H9 (cell line): Measurements from ENCODE around the gene LEKR1. TPM values are rescaled to one million over a fixed set of nuclear protein-coding genes. Genes with fewer than 3 reads are reported as not detected.

Source experiments
- DNase-seq: peaks from one replicate; pipeline ENCODE4 v3.0.0-alpha.2; 2017
- H2AFZ ChIP-seq: one replicate; pipeline ENCODE4 v1.6.1; 2013; ENCODE audit warnings: mild to moderate bottlenecking, low read length, control low read depth, moderate library complexity
- H2AK5ac ChIP-seq: 2 replicates; pipeline ENCODE4 v1.6.1; 2013; ENCODE audit warnings: low read length, control low read depth, mixed read lengths; ENCODE audit not compliant: insufficient read length
- H2BK120ac ChIP-seq: one replicate; pipeline ENCODE4 v1.6.1; 2013; ENCODE audit warnings: low read depth, mild to moderate bottlenecking, low read length, control low read depth, inconsistent platforms; ENCODE audit not compliant: poor library complexity, severe bottlenecking
- H2BK12ac ChIP-seq: 2 replicates; pipeline ENCODE4 v1.6.1; 2013; ENCODE audit warnings: low read length, control low read depth, mixed read lengths, low read depth; ENCODE audit not compliant: insufficient read length
- H2BK15ac ChIP-seq: 2 replicates; pipeline ENCODE4 v1.6.1; 2013; ENCODE audit warnings: low read depth, low read length, control low read depth
- H2BK20ac ChIP-seq: one replicate; pipeline ENCODE4 v1.6.1; 2013; ENCODE audit warnings: low read depth, mild to moderate bottlenecking, low read length, control low read depth, inconsistent platforms; ENCODE audit not compliant: poor library complexity, severe bottlenecking
- H2BK5ac ChIP-seq: 2 replicates; pipeline ENCODE4 v1.6.1; 2013; ENCODE audit warnings: low read length, control low read depth, mixed read lengths; ENCODE audit not compliant: insufficient read length
- H3K14ac ChIP-seq: 2 replicates; pipeline ENCODE4 v1.6.1; 2013; ENCODE audit warnings: low read length, control low read depth; ENCODE audit not compliant: insufficient read depth
- H3K18ac ChIP-seq: 2 replicates; pipeline ENCODE4 v1.6.1; 2013; ENCODE audit warnings: low read depth, mild to moderate bottlenecking, mixed read lengths, low read length, control low read depth; ENCODE audit not compliant: insufficient read length
- H3K23ac ChIP-seq: 2 replicates; pipeline ENCODE4 v1.6.1; 2013; ENCODE audit warnings: low read length, control low read depth, mixed read lengths, low read depth; ENCODE audit not compliant: insufficient read length
- H3K23me2 ChIP-seq: 2 replicates; pipeline ENCODE4 v1.6.1; 2013; ENCODE audit warnings: low read depth, mild to moderate bottlenecking, mixed read lengths, low read length, control low read depth; ENCODE audit not compliant: insufficient read length, poor library complexity, severe bottlenecking
- H3K27ac ChIP-seq: 2 replicates; pipeline ENCODE4 v1.5.1; 2013; ENCODE audit warnings: low read length, control low read depth, mixed read lengths, low read depth; ENCODE audit not compliant: insufficient read length
- H3K27me3 ChIP-seq: 2 replicates; pipeline ENCODE4 v1.6.1; 2013; ENCODE audit warnings: low read length, control low read depth, inconsistent platforms; ENCODE audit not compliant: insufficient read depth
- H3K4ac ChIP-seq: 2 replicates; pipeline ENCODE4 v1.6.1; 2013; ENCODE audit warnings: low read depth, mild to moderate bottlenecking, control low read depth, inconsistent platforms, low read length, moderate library complexity
- H3K4me1 ChIP-seq: 2 replicates; pipeline ENCODE4 v1.6.1; 2013; ENCODE audit warnings: low read length, control low read depth, inconsistent platforms; ENCODE audit not compliant: insufficient read depth
- H3K4me2 ChIP-seq: 2 replicates; pipeline ENCODE4 v1.6.1; 2013; ENCODE audit warnings: low read length, control low read depth, mixed read lengths; ENCODE audit not compliant: insufficient read length, insufficient read depth
- H3K56ac ChIP-seq: 2 replicates; pipeline ENCODE4 v1.6.1; 2013; ENCODE audit warnings: low read depth, mild to moderate bottlenecking, mixed read lengths, low read length, control low read depth; ENCODE audit not compliant: insufficient read length
- H3K79me1 ChIP-seq: 2 replicates; pipeline ENCODE4 v1.6.1; 2013; ENCODE audit warnings: low read depth, mild to moderate bottlenecking, moderate library complexity, low read length, control low read depth, inconsistent platforms; ENCODE audit not compliant: insufficient read depth, poor library complexity, severe bottlenecking
- H3K79me2 ChIP-seq: 2 replicates; pipeline ENCODE4 v1.6.1; 2013; ENCODE audit warnings: low read length, control low read depth, inconsistent platforms; ENCODE audit not compliant: insufficient read depth
- H3K9ac ChIP-seq: 2 replicates; pipeline ENCODE4 v1.6.1; 2013; ENCODE audit warnings: low read length, control low read depth, mixed read lengths; ENCODE audit not compliant: insufficient read length; ENCODE audit errors: extremely low read depth
- H3K9me3 ChIP-seq: one replicate; pipeline ENCODE4 v1.6.1; 2013; ENCODE audit warnings: low read depth, low read length, inconsistent platforms; ENCODE audit not compliant: control insufficient read depth
- H3T11ph ChIP-seq: one replicate; pipeline ENCODE4 v1.6.1; 2013; ENCODE audit warnings: mild to moderate bottlenecking, low read length, control low read depth, inconsistent platforms
- H4K20me1 ChIP-seq: one replicate; pipeline ENCODE4 v1.6.1; 2013; ENCODE audit not compliant: control insufficient read depth, insufficient read length, insufficient read depth
- H4K5ac ChIP-seq: 2 replicates; pipeline ENCODE4 v1.6.1; 2013; ENCODE audit warnings: low read depth, mild to moderate bottlenecking, mixed read lengths, low read length, control low read depth; ENCODE audit not compliant: insufficient read length
- H4K8ac ChIP-seq: replicated peaks from 2 replicates; pipeline ENCODE4 v1.6.1; 2013; ENCODE audit warnings: low read length, control low read depth, mixed read lengths, low read depth; ENCODE audit not compliant: insufficient read length
- H4K91ac ChIP-seq: 2 replicates; pipeline ENCODE4 v1.6.1; 2013; ENCODE audit warnings: low read depth, mild to moderate bottlenecking, moderate library complexity, mixed read lengths, low read length, control low read depth; ENCODE audit not compliant: insufficient read length
- H3K27ac Mint-ChIP-seq, 3 experiments: 2 replicates in 2 of 3; 3 replicates in 1 of 3; pipeline ENCODE4 v1.8.0; 2020 to 2021; ENCODE audit warnings: mixed read lengths in 3 of 3, mild to moderate bottlenecking in 1 of 3, moderate library complexity in 1 of 3
- H3K27me3 Mint-ChIP-seq: 2 replicates; pipeline ENCODE4 v1.8.0; 2021; ENCODE audit warnings: low read depth, mild to moderate bottlenecking, moderate library complexity, mixed read lengths
- H3K36me3 Mint-ChIP-seq, 3 experiments: 2 replicates in 2 of 3; 3 replicates in 1 of 3; pipeline ENCODE4 v1.8.0; 2020 to 2021; ENCODE audit warnings: low read depth in 3 of 3, mixed read lengths in 3 of 3; ENCODE audit not compliant: insufficient read depth in 1 of 3
- H3K4me1 Mint-ChIP-seq, 2 experiments: 2 replicates each; pipeline ENCODE4 v1.8.0; 2020; ENCODE audit warnings: mixed read lengths in 2 of 2
- H3K4me3 Mint-ChIP-seq, 2 experiments: 2 replicates in 1 of 2; 3 replicates in 1 of 2; pipeline ENCODE4 v1.8.0; 2020 to 2021; ENCODE audit warnings: mild to moderate bottlenecking in 2 of 2, mixed read lengths in 2 of 2, moderate library complexity in 1 of 2
- H3K9me3 Mint-ChIP-seq, 2 experiments: 2 replicates in 1 of 2; 3 replicates in 1 of 2; pipeline ENCODE4 v1.8.0; 2020; ENCODE audit warnings: mild to moderate bottlenecking in 2 of 2, mixed read lengths in 2 of 2, moderate library complexity in 1 of 2
- WGBS: extraction: QIAGEN DNeasy Blood & Tissue Kit; methylation state at CpG from one replicate; pipeline ENCODE4 v1.1.7; 2013; ENCODE audit warnings: missing lambda C conversion rate, low lambda C conversion rate, mixed read lengths; ENCODE audit not compliant: insufficient read length; ENCODE audit errors: extremely low coverage; 5-methylcytosine and 5-hydroxymethylcytosine counted together
- total RNA-seq: library from RNA; stranded (reverse); gene quantifications from 2 replicates; pipeline ENCODE4 v1.2.1, GENCODE V29; 2021
- TF ChIP-seq, protein P1 (sequence below): fragments of 200-600 bp; sonication (generic); conservative IDR thresholded peaks from 3 replicates; pipeline ENCODE4 v1.8.0; 2021; ENCODE audit warnings: antibody characterized with exemption, mild to moderate bottlenecking

LEKR1 gene
- total RNA-seq, 1 experiment from 2014 or later, result not detected

DNA sequence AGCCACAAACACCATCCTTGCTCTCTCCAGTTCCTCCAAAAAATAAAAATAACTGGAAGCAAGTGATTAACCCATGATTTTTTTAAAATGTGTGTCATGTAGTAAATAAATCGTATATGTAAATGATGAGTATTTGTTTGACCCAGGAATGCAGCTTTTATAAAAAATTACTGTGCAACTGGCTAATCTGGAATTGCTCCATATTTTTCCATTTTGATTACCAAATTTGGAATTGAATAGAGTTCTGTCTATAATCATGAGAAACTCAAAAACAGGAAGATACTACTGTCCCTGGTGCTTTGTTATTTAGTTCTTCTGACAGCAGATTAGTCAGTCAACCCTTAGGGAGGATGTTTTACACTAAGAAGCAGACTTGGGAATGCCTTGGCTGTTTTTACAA is 217.6 kb downstream of the LEKR1 start:
- peaks cover 3% of the 10 kb centered on the region for H3K27me3 Mint-ChIP-seq
- H2BK20ac ChIP-seq, result no peak overlapping the region
- no peak overlapping the region for H3K14ac ChIP-seq
- H3K4ac ChIP-seq, result no peak overlapping the region
- no peak overlapping the region for H3T11ph ChIP-seq
- DNase-seq, result no peak
- H3K27ac Mint-ChIP-seq, result no peak overlapping the region
- H3K56ac ChIP-seq, result no peak overlapping the region
- TF ChIP-seq, protein P1, sequence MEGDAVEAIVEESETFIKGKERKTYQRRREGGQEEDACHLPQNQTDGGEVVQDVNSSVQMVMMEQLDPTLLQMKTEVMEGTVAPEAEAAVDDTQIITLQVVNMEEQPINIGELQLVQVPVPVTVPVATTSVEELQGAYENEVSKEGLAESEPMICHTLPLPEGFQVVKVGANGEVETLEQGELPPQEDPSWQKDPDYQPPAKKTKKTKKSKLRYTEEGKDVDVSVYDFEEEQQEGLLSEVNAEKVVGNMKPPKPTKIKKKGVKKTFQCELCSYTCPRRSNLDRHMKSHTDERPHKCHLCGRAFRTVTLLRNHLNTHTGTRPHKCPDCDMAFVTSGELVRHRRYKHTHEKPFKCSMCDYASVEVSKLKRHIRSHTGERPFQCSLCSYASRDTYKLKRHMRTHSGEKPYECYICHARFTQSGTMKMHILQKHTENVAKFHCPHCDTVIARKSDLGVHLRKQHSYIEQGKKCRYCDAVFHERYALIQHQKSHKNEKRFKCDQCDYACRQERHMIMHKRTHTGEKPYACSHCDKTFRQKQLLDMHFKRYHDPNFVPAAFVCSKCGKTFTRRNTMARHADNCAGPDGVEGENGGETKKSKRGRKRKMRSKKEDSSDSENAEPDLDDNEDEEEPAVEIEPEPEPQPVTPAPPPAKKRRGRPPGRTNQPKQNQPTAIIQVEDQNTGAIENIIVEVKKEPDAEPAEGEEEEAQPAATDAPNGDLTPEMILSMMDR, result no peak
- H2BK120ac ChIP-seq, result no peak overlapping the region
- H3K4me2 ChIP-seq, result no peak overlapping the region
- no peaks in the 10 kb centered on the region for H3K27me3 ChIP-seq
- no peaks in the 10 kb centered on the region for H3K9me3 Mint-ChIP-seq
- H3K23ac ChIP-seq, result no peak overlapping the region
- no peaks in the 10 kb centered on the region for H3K79me2 ChIP-seq
- H4K91ac ChIP-seq, result no peak overlapping the region
- H3K4me3 Mint-ChIP-seq, result no peak overlapping the region
- no peak overlapping the region for H4K5ac ChIP-seq
- H2BK5ac ChIP-seq, result no peak overlapping the region
- H2AFZ ChIP-seq, result no peak overlapping the region
- H2BK15ac ChIP-seq, result no peak overlapping the region
- no peaks in the 10 kb centered on the region for H3K36me3 Mint-ChIP-seq
- no peak overlapping the region for H3K18ac ChIP-seq
- no peak overlapping the region for H3K27ac ChIP-seq
- H2BK12ac ChIP-seq, result no peak overlapping the region
- H4K8ac ChIP-seq, result no peak overlapping the region
- no peaks in the 10 kb centered on the region for H3K23me2 ChIP-seq
- no peaks in the 10 kb centered on the region for H3K79me1 ChIP-seq
- no peaks in the 10 kb centered on the region for H4K20me1 ChIP-seq
- H3K9me3 ChIP-seq, result no peaks in the 10 kb centered on the region
- H3K4me1 Mint-ChIP-seq, result peaks cover 15 to 19% of the 10 kb centered on the region in 2 experiments
- H2AK5ac ChIP-seq, result no peak overlapping the region
- WGBS, result 100% methylated on average over 1 of the region's 1 CpG
- no peak overlapping the region for H3K9ac ChIP-seq
- peaks cover 5% of the 10 kb centered on the region; the same call in 1 of the 2 replicates for H3K4me1 ChIP-seq
